HCT116 (cell line): ENCODE results near the gene IMMT. TPM values are rescaled to one million over a fixed set of nuclear protein-coding genes. Genes with fewer than 3 reads are reported as not detected.

ENCODE experiments used
- ATAC-seq: fragments of 200-7000 bp; cut with Tn5 transposase; 2 replicates; pipeline ENCODE4 v1.9.1; 2020; ENCODE audit warnings: mild to moderate bottlenecking, moderate library complexity
- BruUV-seq: library from RNA; stranded (reverse); fragments of 400-500 nt; replicated peaks from 2 replicates; lab custom pipeline; 2021; lab: Mats Ljungman, UMichigan
- CTCF ChIA-PET: fragments of 300-600 bp; sonication (Branson Sonifier 250); formaldehyde crosslinking; loops from one replicate; lab custom pipeline; 2021; ENCODE audit warnings: antibody characterized with exemption; lab: Charles Lee
- POLR2A ChIA-PET: fragments of 300-600, 350-600 bp; sonication (Branson Sonifier 250); formaldehyde crosslinking; loops from one replicate; lab custom pipeline; 2021; ENCODE audit warnings: antibody characterized with exemption; lab: Charles Lee
- RAD21 ChIA-PET, 2 experiments: fragments of 300-600 bp; sonication (Branson Sonifier 250); formaldehyde crosslinking; loops; one replicate each; lab custom pipeline; 2023; ENCODE audit warnings: low total read pairs in 2 of 2; ENCODE audit not compliant: uncharacterized antibody in 2 of 2, unreplicated experiment in 2 of 2, low non-redundant PET in 1 of 2; lab: Charles Lee
- DNase-seq: peaks from one replicate; pipeline ENCODE4 v3.0.0-alpha.2; 2010; ENCODE audit warnings: low read depth, low spot score
- H2AFZ ChIP-seq: fragments of 200-600 bp; shearing (Covaris generic), sonication (generic); 2 replicates; pipeline ENCODE4 v1.6.1; 2017; ENCODE audit warnings: low read depth, mixed run types, mixed read lengths, antibody characterized with exemption, low read length; ENCODE audit not compliant: poor library complexity, severe bottlenecking
- H3K27ac ChIP-seq: 2 replicates; pipeline ENCODE4 v1.5.1; 2012; ENCODE audit warnings: low read depth, low read length
- H3K27me3 ChIP-seq: fragments of 200-600 bp; sonication (generic); 2 replicates; pipeline ENCODE4 v1.6.1; 2016; ENCODE audit warnings: mixed run types, low read length, mixed read lengths; ENCODE audit not compliant: insufficient read depth
- H3K36me3 ChIP-seq, 2 experiments: fragments of 200-500 bp in 1 of 2; fragments of 200-600 bp in 1 of 2; sonication (Bioruptor generic) in 1 of 2; sonication (generic) in 1 of 2; 2 replicates each; pipeline versions ENCODE4 v1.5.1 to v1.6.1; 2014 to 2016; ENCODE audit warnings: low read length in 2 of 2, inconsistent platforms in 1 of 2, mixed read lengths in 1 of 2, mixed run types in 1 of 2; ENCODE audit not compliant: insufficient read depth in 2 of 2, control insufficient read depth in 1 of 2
- H3K4me1 ChIP-seq, 2 experiments: fragments of 200-600 bp in 1 of 2; sonication (generic) in 1 of 2; 2 replicates each; pipeline versions ENCODE4 v1.5.1 to v1.6.1; 2012 to 2017; ENCODE audit warnings: low read length in 2 of 2, inconsistent platforms in 1 of 2, mild to moderate bottlenecking in 1 of 2, mixed read lengths in 1 of 2, mixed run types in 1 of 2, moderate library complexity in 1 of 2; ENCODE audit not compliant: insufficient read depth in 2 of 2, control insufficient read depth in 1 of 2
- H3K4me2 ChIP-seq: fragments of 200-600 bp; sonication (generic); 2 replicates; pipeline ENCODE4 v1.6.1; 2017; ENCODE audit warnings: mixed run types, low read length, mixed read lengths
- H3K4me3 ChIP-seq, 2 experiments: fragments of 200-600 bp in 1 of 2; sonication (generic) in 1 of 2; replicated peaks in 1 of 2; 2 replicates each; pipeline ENCODE4 v1.5.1; 2011 to 2016; ENCODE audit warnings: low read length in 2 of 2, control low read depth in 1 of 2, low read depth in 1 of 2, mild to moderate bottlenecking in 1 of 2, mixed read lengths in 1 of 2, mixed run types in 1 of 2
- H3K79me2 ChIP-seq: fragments of 200-600 bp; sonication (generic); 2 replicates; pipeline ENCODE4 v1.6.1; 2017; ENCODE audit warnings: mild to moderate bottlenecking, mixed run types, low read length, moderate library complexity, mixed read lengths; ENCODE audit not compliant: insufficient read depth
- H3K9ac ChIP-seq: fragments of 200-600 bp; sonication (generic); 2 replicates; pipeline ENCODE4 v1.6.1; 2016; ENCODE audit warnings: low read length, mixed read lengths
- H3K9me2 ChIP-seq: fragments of 200-600 bp; sonication (generic), shearing (Covaris generic); 2 replicates; pipeline ENCODE4 v1.6.1; 2017; ENCODE audit warnings: mixed run types, mild to moderate bottlenecking, moderate library complexity; ENCODE audit not compliant: insufficient read depth
- H3K9me3 ChIP-seq, 2 experiments: fragments of 200-500 bp in 1 of 2; fragments of 200-600 bp in 1 of 2; sonication (Bioruptor generic) in 1 of 2; sonication (generic) in 1 of 2; 2 replicates each; pipeline ENCODE4 v1.6.1; 2014 to 2017; ENCODE audit warnings: low read length in 2 of 2, mixed read lengths in 2 of 2, inconsistent platforms in 1 of 2, low read depth in 1 of 2, mild to moderate bottlenecking in 1 of 2, mixed run types in 1 of 2, moderate library complexity in 1 of 2; ENCODE audit not compliant: control insufficient read depth in 1 of 2, insufficient read depth in 1 of 2
- H4K20me1 ChIP-seq: fragments of 200-600 bp; sonication (generic), shearing (Covaris generic); 2 replicates; pipeline ENCODE4 v1.6.1; 2017; ENCODE audit warnings: mixed run types, mild to moderate bottlenecking, moderate library complexity; ENCODE audit not compliant: insufficient read depth
- ATF3 ChIP-seq: IDR thresholded peaks from 2 replicates; pipeline ENCODE4 v1.6.1; 2012
- CBX3 ChIP-seq: IDR thresholded peaks from 2 replicates; pipeline ENCODE4 v1.6.1; 2012; ENCODE audit warnings: low read depth
- CEBPB ChIP-seq: IDR thresholded peaks from 2 replicates; pipeline ENCODE4 v1.6.1; 2012; ENCODE audit warnings: low read depth
- CTCF ChIP-seq, 3 experiments: fragments of 200-600 bp in 1 of 3; sonication (generic) in 1 of 3; IDR thresholded peaks in 2 of 3; conservative IDR thresholded peaks in 1 of 3; 2 replicates each; pipeline ENCODE4 v1.5.1; 2012 to 2017; ENCODE audit warnings: low read depth in 2 of 3, low read length in 2 of 3, antibody characterized with exemption in 1 of 3, borderline replicate concordance in 1 of 3, control low read depth in 1 of 3, mild to moderate bottlenecking in 1 of 3, mixed read lengths in 1 of 3, mixed run types in 1 of 3, moderate library complexity in 1 of 3; ENCODE audit not compliant: insufficient read depth in 1 of 3
- EGR1 ChIP-seq: IDR thresholded peaks from 2 replicates; pipeline ENCODE4 v1.6.1; 2012; ENCODE audit warnings: low read depth
- EZH2phosphoT487 ChIP-seq: fragments of 200-600 bp; IDR thresholded peaks from 2 replicates; pipeline ENCODE4 v1.6.1; 2018; ENCODE audit warnings: antibody characterized with exemption, borderline replicate concordance
- FOSL1 ChIP-seq: IDR thresholded peaks from 2 replicates; pipeline ENCODE4 v1.6.1; 2012; ENCODE audit warnings: low read depth
- JUND ChIP-seq: IDR thresholded peaks from 2 replicates; pipeline ENCODE4 v1.6.1; 2012
- POLR2AphosphoS5 ChIP-seq: IDR thresholded peaks from 2 replicates; pipeline ENCODE4 v1.6.1; 2011; ENCODE audit warnings: mild to moderate bottlenecking, low read depth, low read length, moderate library complexity
- RAD21 ChIP-seq: IDR thresholded peaks from 2 replicates; pipeline ENCODE4 v1.6.1; 2012; ENCODE audit warnings: low read depth, mild to moderate bottlenecking
- SRF ChIP-seq: IDR thresholded peaks from 2 replicates; pipeline ENCODE4 v1.6.1; 2012; ENCODE audit warnings: low read depth
- TCF7L2 ChIP-seq: IDR thresholded peaks from 2 replicates; pipeline ENCODE4 v1.7.0; 2011; ENCODE audit warnings: borderline replicate concordance, inconsistent platforms; ENCODE audit not compliant: insufficient read depth, insufficient read length; ENCODE audit errors: extremely low read depth
- YY1 ChIP-seq: IDR thresholded peaks from 2 replicates; pipeline ENCODE4 v1.6.1; 2011; ENCODE audit warnings: low read length, low read depth, moderate library complexity, mild to moderate bottlenecking; ENCODE audit not compliant: insufficient replicate concordance; ENCODE audit errors: extremely low read depth
- ZFX ChIP-seq: fragments of 450-650 bp; IDR thresholded peaks from 2 replicates; pipeline ENCODE4 v1.6.1; 2017
- ZNF274 ChIP-seq: fragments of 200-500 bp; sonication (Bioruptor generic); IDR thresholded peaks from 2 replicates; pipeline ENCODE4 v1.6.1; 2014; ENCODE audit warnings: mild to moderate bottlenecking, low read depth, low read length, inconsistent platforms
- intact Hi-C: fragments of 100-400 bp; cut with micrococcal nuclease; formaldehyde crosslinking; loops from 2 replicates; pipeline ENCODE4 v1.10.0; 2022
- total RNA-seq: library from RNA; stranded (reverse); gene quantifications from one replicate; pipeline ENCODE4 v1.2.1, GENCODE V29; 2021; ENCODE audit not compliant: unreplicated experiment

Gene IMMT
- total RNA-seq, 1 experiment from 2014 or later: 125 TPM

DNA sequence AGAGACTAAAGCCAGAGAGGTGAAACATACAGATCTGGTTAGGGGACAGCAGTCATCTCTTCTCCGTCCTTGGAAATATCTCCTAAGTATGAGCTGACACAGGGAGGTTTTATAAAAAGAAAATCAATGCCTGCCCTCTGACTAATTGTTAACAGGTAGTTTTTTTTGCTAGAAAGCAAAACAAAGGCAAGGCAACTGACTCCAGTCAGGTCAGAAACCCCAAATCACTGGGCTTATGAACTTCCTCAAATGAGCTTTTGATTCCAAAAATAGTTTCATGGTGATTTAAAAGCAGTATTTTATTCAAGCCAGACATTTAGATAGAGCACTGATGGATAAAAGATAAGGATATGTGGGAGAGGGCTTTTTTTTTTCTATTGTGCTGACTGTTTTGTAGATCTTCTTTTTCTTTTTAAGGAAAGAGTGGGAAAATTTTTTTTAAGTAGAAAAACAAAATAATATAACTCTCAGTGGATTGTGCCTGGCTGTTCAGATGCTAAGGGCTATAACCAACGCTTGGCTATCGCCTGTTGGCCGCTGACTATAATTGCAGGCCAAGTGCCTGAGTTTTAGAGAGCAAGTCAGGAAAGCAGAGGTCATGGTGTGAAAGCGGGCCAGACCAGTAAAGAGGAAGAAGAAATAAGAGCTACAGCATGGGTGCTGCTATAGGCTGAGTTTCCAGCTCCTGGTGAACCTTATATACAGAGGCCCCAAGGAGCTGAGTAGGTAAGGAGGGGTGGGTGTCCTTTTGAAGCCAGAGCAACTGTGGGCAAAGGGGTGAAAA, 48.9 kb upstream of the IMMT start:
- DNase-seq (no peak), ATAC-seq (peak; percentile 65; the same call in 1 of the 2 replicates)
- ChIA-PET POLR2A (no interaction called here), RAD21 (no interaction called here), CTCF (no interaction called here)
- H3K4me2 ChIP-seq: no peak overlapping the region
- no peak overlapping the region for H3K9ac ChIP-seq
- no peaks in the 10 kb centered on the region for H3K36me3 ChIP-seq
- H3K27me3 ChIP-seq: no peaks in the 10 kb centered on the region
- no peaks in the 10 kb centered on the region for H3K9me2 ChIP-seq
- H2AFZ ChIP-seq: no peak overlapping the region
- H3K79me2 ChIP-seq: no peaks in the 10 kb centered on the region
- no peak overlapping the region for H3K27ac ChIP-seq
- no peak overlapping the region for H3K4me3 ChIP-seq
- no peaks in the 10 kb centered on the region for H3K9me3 ChIP-seq
- intact Hi-C loops: no loop called here
- H3K4me1 ChIP-seq: no peaks in the 10 kb centered on the region
- no peak for TF ChIP-seq JUND
- no peak for TF ChIP-seq CBX3
- peak in 1 of 3 experiments; percentile 21; a peak in 1 of 6 replicates for TF ChIP-seq CTCF (IDR thresholded peaks at IDR 0.05 in 2 of 3, conservative IDR thresholded peaks at IDR 0.05 in 1 of 3; ENCODE audit: borderline replicate concordance in 1 of 3, insufficient read depth in 1 of 3, low read depth in 2 of 3, low read length in 2 of 3)
- no peaks in the 10 kb centered on the region for H4K20me1 ChIP-seq
- no TSS peak for BruUV-seq

DNA sequence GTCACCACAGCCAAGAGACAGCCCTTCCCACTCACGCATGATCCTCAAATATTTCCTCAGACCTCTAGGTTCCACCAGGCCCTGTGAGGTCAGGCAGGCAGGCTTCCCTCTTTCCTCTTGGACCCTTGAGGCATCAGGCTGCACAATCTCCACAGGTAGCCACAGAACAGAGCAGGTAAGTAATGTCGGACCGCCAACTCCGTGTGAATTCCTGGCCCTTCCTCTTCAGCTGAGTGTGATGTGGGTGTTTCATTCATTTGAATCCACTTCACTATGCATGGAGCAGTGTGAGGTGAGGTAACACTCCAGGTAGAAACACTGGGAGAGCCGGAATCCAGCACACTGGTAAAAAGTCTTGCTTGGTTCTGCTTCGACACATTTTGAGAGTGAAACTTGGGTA, 48.0 kb upstream of the IMMT start:
- no TSS peak for BruUV-seq
- ChIA-PET CTCF (no interaction called here), RAD21 (no interaction called here), POLR2A (no interaction called here)
- Histone ChIP-seq H3K4me1 (no peaks in the 10 kb centered on the region), H3K27ac (no peak overlapping the region), H3K4me2 (no peak overlapping the region), H2AFZ (no peak overlapping the region), H3K4me3 (no peak overlapping the region), H3K9ac (no peak overlapping the region), H4K20me1 (no peaks in the 10 kb centered on the region), H3K9me2 (no peaks in the 10 kb centered on the region), H3K9me3 (no peaks in the 10 kb centered on the region), H3K36me3 (no peaks in the 10 kb centered on the region), H3K27me3 (no peaks in the 10 kb centered on the region), H3K79me2 (no peaks in the 10 kb centered on the region)
- ATAC-seq: no peak
- intact Hi-C loops: no loop called here
- no peak for DNase-seq
- TF ChIP-seq TCF7L2 (no peak), CTCF (IDR thresholded peaks at IDR 0.05 in 2 of 3, conservative IDR thresholded peaks at IDR 0.05 in 1 of 3; ENCODE audit: borderline replicate concordance in 1 of 3, insufficient read depth in 1 of 3, low read depth in 2 of 3, low read length in 2 of 3) (no peak), YY1 (no peak), ATF3 (no peak), ZFX (no peak), ZNF274 (no peak), POLR2AphosphoS5 (no peak), FOSL1 (no peak), EZH2phosphoT487 (no peak), EGR1 (no peak), RAD21 (no peak), JUND (no peak), SRF (no peak), CEBPB (no peak)
